ENCODE data around the gene MYO1E. TPM values are rescaled to one million over a fixed set of nuclear protein-coding genes. Genes with fewer than 3 reads are reported as not detected.
"Not testable (repeated sequence)": the region's sequence is repeated elsewhere in the genome, so short reads cannot be mapped to it uniquely, and the experiment has no call there.

Gene MYO1E
- total and polyA plus RNA-seq, 3 experiments from 2014 or later, result 1.1 to 15.4 (median 15.3) TPM

DNA sequence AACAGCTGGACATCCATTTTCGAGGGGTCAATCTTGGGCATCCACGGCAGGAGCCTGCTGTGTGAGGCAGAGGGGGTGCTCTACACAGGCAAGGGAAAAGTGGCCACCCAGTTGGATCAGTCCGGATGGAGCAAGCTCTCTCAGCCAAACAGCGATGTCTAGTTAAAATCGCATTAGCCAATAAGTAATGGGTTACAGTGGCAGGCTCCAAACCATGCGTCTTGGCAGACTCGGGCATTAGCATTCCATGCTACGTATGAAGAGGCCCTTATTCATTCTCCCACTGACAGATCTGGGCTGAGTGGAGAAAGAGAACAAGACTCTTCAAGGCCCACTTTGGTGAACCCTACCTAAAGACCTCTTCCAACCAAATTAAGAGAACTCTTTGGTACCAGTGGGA is 218.4 kb downstream of the MYO1E start:
- CTCF ChIA-PET, result no interaction called here
- H3K27me3 Mint-ChIP-seq, result peaks cover 0 to 2% of the 10 kb centered on the region in 2 donors

DNA sequence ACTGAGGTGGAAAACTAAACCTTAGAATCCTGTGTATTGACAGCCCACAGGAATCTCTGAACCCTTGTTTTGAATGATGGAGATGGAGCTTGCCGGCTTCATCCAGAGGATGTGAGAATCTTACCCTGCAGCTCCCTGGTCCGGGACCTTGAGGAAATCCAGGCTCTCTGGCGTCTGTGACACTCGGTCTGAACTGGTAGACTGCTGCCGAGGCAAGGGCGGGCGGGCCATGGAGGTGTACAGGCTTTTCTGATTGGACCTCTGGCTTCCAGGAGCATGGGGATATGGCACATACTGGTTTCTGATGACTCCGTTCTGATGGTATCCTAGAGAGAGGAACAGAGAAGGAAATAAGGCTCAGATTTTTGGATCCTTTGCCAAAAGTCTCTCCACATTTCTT is 219.2 kb downstream of the MYO1E start:
- ChIA-PET POLR2A (no interaction called here), CTCF (no interaction called here)
- Histone ChIP-seq H3K27ac (ENCODE audit: low read depth, low read length) (no peak overlapping the region), H3K4me3 (ENCODE audit: low read length) (no peak overlapping the region), H3K36me3 (ENCODE audit: insufficient read depth, low read length) (no peaks in the 10 kb centered on the region), H3K27me3 (ENCODE audit: insufficient read depth, low read length, poor library complexity, severe bottlenecking) (no peaks in the 10 kb centered on the region), H3K4me1 (ENCODE audit: insufficient read depth, low read length) (no peaks in the 10 kb centered on the region), H3K9me3 (ENCODE audit: low read length) (no peaks in the 10 kb centered on the region)
- Mint-ChIP-seq H3K27me3 (no peaks in the 10 kb centered on the region), H3K27ac (no peak overlapping the region), H3K4me3 (no peak overlapping the region), H3K4me1 (no peaks in the 10 kb centered on the region), H3K9me3 (no peaks in the 10 kb centered on the region), H3K36me3 (no peaks in the 10 kb centered on the region)
- DNase-seq, result no peak

More for the DNA sequence above, 218.4 kb downstream of the MYO1E start:
- H3K9me3 Mint-ChIP-seq, result no peaks in the 10 kb centered on the region
- Histone ChIP-seq H3K4me1 (ENCODE audit: insufficient read depth, low read length) (no peaks in the 10 kb centered on the region), H3K27me3 (ENCODE audit: insufficient read depth, low read length, poor library complexity, severe bottlenecking) (no peaks in the 10 kb centered on the region), H3K4me3 (ENCODE audit: low read length) (no peak overlapping the region), H3K27ac (ENCODE audit: low read depth, low read length) (no peak overlapping the region), H3K36me3 (ENCODE audit: insufficient read depth, low read length) (no peaks in the 10 kb centered on the region), H3K9me3 (ENCODE audit: low read length) (no peaks in the 10 kb centered on the region)
- no peaks in the 10 kb centered on the region for H3K36me3 Mint-ChIP-seq
- DNase-seq, result no peak
- POLR2A ChIA-PET, result no interaction called here
- H3K4me1 Mint-ChIP-seq, result no peaks in the 10 kb centered on the region
- no peak overlapping the region for H3K27ac Mint-ChIP-seq
- H3K4me3 Mint-ChIP-seq, result no peak overlapping the region

DNA sequence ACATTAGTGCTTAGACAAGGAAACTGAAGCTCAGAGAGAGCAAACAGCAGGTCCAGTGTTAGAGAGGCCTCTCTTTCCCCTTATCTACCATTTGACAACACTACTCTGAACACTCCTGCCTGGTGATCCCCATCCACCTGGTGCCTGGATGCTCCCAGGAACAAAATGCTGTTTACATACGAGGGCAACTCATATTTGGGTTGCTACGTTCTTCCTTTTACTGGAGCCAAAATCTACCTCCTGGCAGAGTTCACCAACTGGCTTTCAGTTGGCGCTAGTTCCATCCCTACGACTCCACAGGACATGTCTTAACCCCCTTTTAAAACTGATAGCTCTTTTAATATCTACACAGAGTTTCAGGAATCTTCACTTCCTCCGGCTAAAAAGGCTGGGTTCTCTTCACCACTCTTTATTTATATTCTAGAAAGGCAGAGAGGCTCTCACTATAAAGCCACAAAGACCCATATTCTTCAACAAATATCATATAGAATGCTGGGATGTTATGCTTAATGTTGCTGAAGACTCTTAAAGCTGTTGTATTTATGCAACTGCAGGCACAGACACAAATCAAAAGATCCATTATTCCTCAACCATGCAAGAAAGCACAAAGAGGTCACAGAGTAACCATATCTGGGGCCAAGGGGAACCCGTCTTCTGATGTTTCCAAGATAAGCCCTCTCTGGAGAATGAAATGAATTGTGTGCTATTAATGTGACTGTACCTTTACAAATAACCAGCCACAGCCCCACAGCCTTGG is 219.8 kb downstream of the MYO1E start:
- ChIA-PET POLR2A (no interaction called here), CTCF (no interaction called here)
- no peak for DNase-seq
- no peak overlapping the region for H3K27ac Mint-ChIP-seq
- Histone ChIP-seq H3K27me3 (ENCODE audit: insufficient read depth, low read length, poor library complexity, severe bottlenecking) (no peaks in the 10 kb centered on the region), H3K4me3 (ENCODE audit: low read length) (no peak overlapping the region), H3K9me3 (ENCODE audit: low read length) (no peaks in the 10 kb centered on the region), H3K4me1 (ENCODE audit: insufficient read depth, low read length) (no peaks in the 10 kb centered on the region), H3K27ac (ENCODE audit: low read depth, low read length) (no peak overlapping the region), H3K36me3 (ENCODE audit: insufficient read depth, low read length) (no peaks in the 10 kb centered on the region)
- H3K4me1 Mint-ChIP-seq, result no peaks in the 10 kb centered on the region
- no peak overlapping the region for H3K4me3 Mint-ChIP-seq
- no peaks in the 10 kb centered on the region for H3K36me3 Mint-ChIP-seq
- no peaks in the 10 kb centered on the region for H3K9me3 Mint-ChIP-seq
- H3K27me3 Mint-ChIP-seq, result no peaks in the 10 kb centered on the region

DNA sequence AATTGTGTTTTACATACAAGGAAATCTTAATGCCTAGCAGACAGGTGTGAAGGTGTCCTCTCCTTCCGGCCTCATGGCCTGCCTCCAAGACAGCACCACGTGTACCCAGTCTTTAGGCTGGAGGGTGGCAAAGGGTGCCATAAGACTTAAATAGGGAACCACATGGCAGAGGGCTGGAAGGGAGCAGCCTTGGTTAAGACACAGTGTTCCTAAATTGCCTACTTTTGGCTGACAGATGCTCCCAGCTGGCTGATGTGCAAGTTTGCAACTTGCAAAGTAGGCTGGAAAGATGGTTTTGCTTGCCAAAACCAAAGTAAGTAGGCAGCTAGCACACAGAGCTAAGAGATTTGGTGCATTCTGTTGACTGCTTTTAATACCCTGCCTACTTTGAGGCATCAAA is 222.5 kb downstream of the MYO1E start:
- no peaks in the 10 kb centered on the region for H3K9me3 ChIP-seq (ENCODE audit: low read length)
- POLR2A ChIA-PET, result no interaction called here
- no peak overlapping the region for H3K4me3 Mint-ChIP-seq
- H3K4me1 ChIP-seq (ENCODE audit: insufficient read depth, low read length), result no peaks in the 10 kb centered on the region
- H3K36me3 Mint-ChIP-seq, result no peaks in the 10 kb centered on the region
- no peak overlapping the region for H3K27ac ChIP-seq (ENCODE audit: low read depth, low read length)
- no peaks in the 10 kb centered on the region for H3K9me3 Mint-ChIP-seq
- no peaks in the 10 kb centered on the region for H3K27me3 ChIP-seq (ENCODE audit: insufficient read depth, low read length, poor library complexity, severe bottlenecking)
- DNase-seq, result no peak
- H3K36me3 ChIP-seq (ENCODE audit: insufficient read depth, low read length), result no peaks in the 10 kb centered on the region
- CTCF ChIA-PET, result interaction anchor here (1.1 kb wide), 1 partner anchor 12 kb away, joined by 3 read pairs; no protein-coding TSS in a partner anchor
- H3K27me3 Mint-ChIP-seq, result peaks cover 0 to 2% of the 10 kb centered on the region in 2 donors
- H3K4me1 Mint-ChIP-seq, result no peaks in the 10 kb centered on the region
- no peak overlapping the region for H3K4me3 ChIP-seq (ENCODE audit: low read length)
- no peak overlapping the region for H3K27ac Mint-ChIP-seq

DNA sequence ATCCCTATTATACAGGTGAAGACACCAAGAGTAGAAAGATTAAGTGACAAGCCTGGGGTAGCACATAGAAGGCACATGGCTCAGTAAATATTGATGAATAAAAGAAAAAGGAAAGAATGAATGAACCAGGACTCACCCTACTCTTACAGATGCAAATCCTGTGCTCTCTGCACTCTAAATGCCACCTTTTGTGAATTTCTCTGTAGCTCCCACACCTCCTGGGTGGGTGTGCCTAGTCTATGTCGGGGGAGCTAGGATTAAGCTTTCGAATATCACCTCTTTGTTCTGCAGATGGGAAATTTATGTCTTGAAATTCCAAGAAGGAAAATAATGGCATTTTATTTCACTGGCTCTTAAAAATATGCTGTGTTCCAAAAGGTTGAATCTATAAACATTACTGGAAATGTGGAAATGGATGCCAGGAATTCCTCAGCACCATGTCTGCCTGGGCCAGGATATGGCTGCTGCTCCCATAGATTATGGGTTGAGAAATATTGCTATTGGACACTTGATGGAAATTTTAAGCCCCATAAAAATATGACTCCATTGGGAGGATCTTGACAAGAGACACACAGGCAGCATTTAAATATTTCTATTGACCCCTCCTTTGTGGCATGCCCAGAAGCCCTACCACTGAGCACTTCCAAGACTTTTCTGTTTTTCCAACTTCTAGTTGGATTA is 224.4 kb downstream of the MYO1E start:
- Mint-ChIP-seq H3K4me3 (no peak overlapping the region), H3K27me3 (peaks cover 0 to 2% of the 10 kb centered on the region in 2 donors), H3K27ac (no peak overlapping the region), H3K4me1 (no peaks in the 10 kb centered on the region), H3K9me3 (no peaks in the 10 kb centered on the region), H3K36me3 (no peaks in the 10 kb centered on the region)
- Histone ChIP-seq H3K9me3 (ENCODE audit: low read length) (no peaks in the 10 kb centered on the region), H3K27ac (ENCODE audit: low read depth, low read length) (no peak overlapping the region), H3K27me3 (ENCODE audit: insufficient read depth, low read length, poor library complexity, severe bottlenecking) (no peaks in the 10 kb centered on the region), H3K4me3 (ENCODE audit: low read length) (no peak overlapping the region), H3K4me1 (ENCODE audit: insufficient read depth, low read length) (no peaks in the 10 kb centered on the region), H3K36me3 (ENCODE audit: insufficient read depth, low read length) (no peaks in the 10 kb centered on the region)
- CTCF ChIA-PET, result no interaction called here
- DNase-seq, result no peak
- POLR2A ChIA-PET, result no interaction called here

DNA sequence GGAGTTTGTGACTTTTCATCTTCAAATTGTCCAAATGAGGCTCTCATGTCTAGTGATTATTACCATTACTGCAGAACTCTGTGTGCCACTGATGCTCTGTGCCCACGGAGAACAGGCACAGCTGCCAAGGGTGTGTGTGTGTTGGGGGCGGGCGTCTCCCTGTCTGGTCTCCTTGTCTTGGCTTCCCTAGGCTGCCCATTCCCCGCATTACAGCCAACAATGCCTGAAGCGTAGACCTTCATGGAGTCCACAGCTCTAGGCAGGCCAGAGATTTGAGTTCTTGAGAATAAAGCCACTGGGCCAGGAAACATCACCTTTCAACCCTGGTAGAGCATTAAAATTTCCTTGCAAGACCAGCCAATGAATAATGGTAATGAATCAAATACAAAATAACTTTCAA is 225.0 kb downstream of the MYO1E start:
- no peaks in the 10 kb centered on the region for H3K27me3 ChIP-seq (ENCODE audit: insufficient read depth, low read length, poor library complexity, severe bottlenecking)
- H3K9me3 Mint-ChIP-seq, result no peaks in the 10 kb centered on the region
- H3K36me3 ChIP-seq (ENCODE audit: insufficient read depth, low read length), result no peaks in the 10 kb centered on the region
- H3K4me3 ChIP-seq (ENCODE audit: low read length), result no peak overlapping the region
- no peak overlapping the region for H3K27ac Mint-ChIP-seq
- CTCF ChIA-PET, result no interaction called here
- H3K27ac ChIP-seq (ENCODE audit: low read depth, low read length), result no peak overlapping the region
- H3K27me3 Mint-ChIP-seq, result peaks cover 0 to 2% of the 10 kb centered on the region in 2 donors
- no peaks in the 10 kb centered on the region for H3K9me3 ChIP-seq (ENCODE audit: low read length)
- DNase-seq, result no peak
- no peaks in the 10 kb centered on the region for H3K4me1 Mint-ChIP-seq
- no peak overlapping the region for H3K4me3 Mint-ChIP-seq
- no peaks in the 10 kb centered on the region for H3K36me3 Mint-ChIP-seq
- POLR2A ChIA-PET, result no interaction called here
- H3K4me1 ChIP-seq (ENCODE audit: insufficient read depth, low read length), result no peaks in the 10 kb centered on the region

DNA sequence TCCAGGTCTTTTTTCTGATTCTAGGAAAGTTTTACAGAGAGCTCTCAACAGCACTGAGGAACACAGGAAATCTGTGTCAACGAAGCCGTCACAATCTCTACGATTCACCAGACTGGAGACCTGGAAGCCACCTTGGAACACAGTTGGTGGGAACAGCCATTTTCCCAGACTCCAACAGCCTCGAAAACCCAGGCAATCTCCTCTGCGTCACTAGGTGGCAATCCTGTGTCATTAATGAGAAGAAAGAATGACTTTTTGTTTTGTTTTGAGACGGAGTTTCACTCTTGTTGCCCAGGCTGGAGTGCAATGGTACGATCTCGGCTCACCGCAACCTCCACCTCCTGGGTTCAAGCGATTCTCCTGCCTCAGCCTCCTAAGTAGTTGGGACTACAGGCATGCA is 228.1 kb downstream of the MYO1E start:
- H3K4me1 ChIP-seq (ENCODE audit: insufficient read depth, low read length); DNase-seq; H3K4me1 Mint-ChIP-seq; H3K27ac Mint-ChIP-seq; H3K27me3 ChIP-seq (ENCODE audit: insufficient read depth, low read length, poor library complexity, severe bottlenecking); CTCF ChIA-PET; H3K36me3 Mint-ChIP-seq; H3K4me3 ChIP-seq (ENCODE audit: low read length); H3K36me3 ChIP-seq (ENCODE audit: insufficient read depth, low read length); H3K27me3 Mint-ChIP-seq; H3K9me3 Mint-ChIP-seq; H3K4me3 Mint-ChIP-seq; H3K27ac ChIP-seq (ENCODE audit: low read depth, low read length); H3K9me3 ChIP-seq (ENCODE audit: low read length); POLR2A ChIA-PET: not testable (repeated sequence)

DNA sequence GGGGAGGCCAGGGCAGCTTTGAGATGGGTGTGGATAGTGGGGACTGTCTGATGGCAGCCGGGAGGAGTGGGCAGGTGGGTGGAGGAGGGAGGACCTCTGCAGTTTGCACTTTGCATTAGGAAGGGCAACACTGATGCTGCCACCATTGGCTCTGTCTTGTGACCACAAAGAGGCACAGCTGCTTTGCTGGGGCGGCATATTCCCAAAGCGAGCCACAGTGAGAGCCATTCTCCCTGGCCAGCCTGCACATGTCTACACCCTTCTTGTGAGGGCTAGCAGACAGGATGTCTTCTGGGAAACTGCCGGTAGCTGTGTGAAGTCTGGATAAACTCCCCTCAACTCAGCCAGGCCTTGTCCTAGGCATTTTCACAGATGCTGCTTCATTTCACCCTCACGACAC is 229.4 kb downstream of the MYO1E start:
- peaks cover 0 to 7% (median 0%) of the 10 kb centered on the region in 3 donors for H3K4me1 Mint-ChIP-seq
- no peak overlapping the region for H3K4me3 Mint-ChIP-seq
- H3K9me3 ChIP-seq (ENCODE audit: low read length), result no peaks in the 10 kb centered on the region
- POLR2A ChIA-PET, result no interaction called here
- H3K36me3 Mint-ChIP-seq, result no peaks in the 10 kb centered on the region
- no peak overlapping the region for H3K4me3 ChIP-seq (ENCODE audit: low read length)
- H3K9me3 Mint-ChIP-seq, result no peaks in the 10 kb centered on the region
- no peaks in the 10 kb centered on the region for H3K4me1 ChIP-seq (ENCODE audit: insufficient read depth, low read length)
- H3K36me3 ChIP-seq (ENCODE audit: insufficient read depth, low read length), result no peaks in the 10 kb centered on the region
- H3K27me3 ChIP-seq (ENCODE audit: insufficient read depth, low read length, poor library complexity, severe bottlenecking), result no peaks in the 10 kb centered on the region
- no peak overlapping the region for H3K27ac ChIP-seq (ENCODE audit: low read depth, low read length)
- CTCF ChIA-PET, result no interaction called here
- no peak for DNase-seq
- no peak overlapping the region for H3K27ac Mint-ChIP-seq
- peaks cover 0 to 2% of the 10 kb centered on the region in 2 donors for H3K27me3 Mint-ChIP-seq

Data from CD8-positive, alpha-beta memory T cell (primary cell).